GM19395 (cell line): ENCODE results near the gene ARHGEF28.

ENCODE experiments used
- ATAC-seq: cut with Tn5 transposase; IDR thresholded peaks from one replicate; pipeline ENCODE4 v1.9.1; 2021; ENCODE audit warnings: mild to moderate bottlenecking, moderate library complexity; ENCODE audit not compliant: unreplicated experiment

ARHGEF28 gene

GRCh38 chr5:73895471-73895870, 269.5 kb downstream of the ARHGEF28 start:
- ATAC-seq = no peak

DNA sequence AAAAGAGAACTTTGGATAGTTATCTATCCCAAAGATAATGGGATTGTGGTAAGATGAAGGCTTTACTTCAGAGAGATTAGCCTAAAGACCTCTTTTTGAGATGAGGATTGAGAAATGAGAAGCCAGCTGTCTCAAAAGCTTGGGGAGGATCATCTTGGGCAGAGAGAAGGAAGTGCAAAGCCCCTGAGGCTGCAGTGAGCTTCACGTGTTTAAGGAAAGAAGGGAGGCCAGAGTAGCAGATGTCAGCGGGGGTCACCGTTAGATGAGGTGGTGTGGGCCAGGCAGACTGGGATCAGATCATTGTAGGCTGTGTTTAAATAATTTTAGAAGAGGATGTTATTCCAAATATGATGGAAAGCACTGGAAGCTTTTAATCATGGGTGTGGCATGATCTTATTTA, 270.1 kb downstream of the ARHGEF28 start:
- no peak for ATAC-seq

GRCh38 chr5:73896668-73897067, 270.7 kb downstream of the ARHGEF28 start:
- no peak for ATAC-seq

DNA sequence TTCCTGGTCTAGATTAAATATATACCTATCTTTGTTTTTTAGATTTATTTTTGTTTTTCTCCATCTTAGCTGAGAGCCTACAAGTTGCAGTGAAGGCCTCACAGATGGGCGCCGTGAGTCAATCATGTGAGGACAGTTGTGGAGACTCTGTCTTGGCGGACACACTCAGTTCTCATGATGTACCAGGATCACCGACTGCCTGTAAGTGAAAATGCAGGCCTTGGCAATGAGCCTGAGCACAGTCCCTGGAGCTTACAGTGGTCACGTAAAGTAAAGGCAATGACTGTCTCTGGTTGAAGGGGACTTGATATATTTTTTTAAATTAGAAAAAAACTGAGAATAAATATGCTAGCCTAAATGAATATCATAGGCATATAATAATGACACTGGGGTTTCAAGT, 271.9 kb downstream of the ARHGEF28 start:
- ATAC-seq = no peak

DNA sequence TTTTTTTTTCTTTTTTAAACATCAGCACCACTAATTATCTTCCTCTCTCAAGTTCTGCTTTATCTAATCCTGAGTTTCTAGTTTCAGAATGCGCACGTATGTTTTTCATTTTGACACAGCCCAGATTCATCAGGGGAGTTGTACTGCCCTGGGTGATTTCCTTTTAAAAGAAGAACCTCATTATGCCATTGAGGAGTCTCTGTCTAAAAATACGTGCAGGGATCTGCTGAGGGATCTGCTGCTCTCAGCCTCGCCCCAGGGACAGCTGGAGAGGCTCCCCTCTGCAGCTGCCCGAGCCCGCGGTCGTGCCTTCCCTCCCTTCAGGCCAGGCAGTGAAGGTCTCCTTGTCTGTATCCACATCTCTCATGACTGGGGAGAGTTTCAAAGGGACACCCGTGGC, 273.1 kb downstream of the ARHGEF28 start:
- peak; percentile 82 for ATAC-seq

DNA sequence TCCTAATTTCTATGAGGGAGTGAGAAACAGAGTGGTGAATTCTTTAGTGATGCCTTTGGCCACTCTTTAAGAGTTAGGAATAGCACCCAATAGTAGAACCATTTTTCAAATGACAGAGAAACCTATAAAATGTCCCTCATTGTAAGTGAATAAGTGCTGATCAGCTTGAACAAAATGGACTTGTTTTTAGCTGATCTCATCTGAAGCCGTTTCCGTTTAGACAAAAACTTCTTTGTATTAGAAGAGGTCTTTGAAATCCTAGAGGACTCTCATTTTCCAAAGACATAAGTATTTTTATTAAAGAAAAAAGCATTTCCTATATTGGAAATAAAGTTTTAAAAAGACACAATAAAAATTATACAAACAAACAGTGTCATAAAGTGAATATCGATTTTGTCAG, 273.9 kb downstream of the ARHGEF28 start:
- no peak for ATAC-seq

GRCh38 chr5:73900566-73900965, 274.6 kb downstream of the ARHGEF28 start:
- no peak for ATAC-seq

DNA sequence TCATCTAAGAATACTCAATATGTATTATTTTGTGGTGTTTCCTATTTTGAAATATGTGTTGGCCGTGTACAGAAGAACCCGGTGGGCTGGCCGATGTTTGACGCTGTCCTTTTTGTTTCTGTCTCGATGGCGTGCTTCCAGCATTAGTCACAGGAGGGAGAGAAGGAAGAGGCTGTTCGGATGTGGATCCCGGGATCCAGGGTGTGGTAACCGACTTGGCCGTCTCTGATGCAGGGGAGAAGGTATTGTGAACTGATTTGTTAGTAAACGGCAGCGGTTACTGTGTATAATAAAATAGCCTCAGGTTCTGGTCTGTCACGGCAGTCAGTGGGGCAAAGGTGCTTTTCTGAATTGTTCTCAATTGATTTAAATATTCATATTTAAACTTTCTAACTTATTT, 275.0 kb downstream of the ARHGEF28 start:
- no peak for ATAC-seq

- ATAC-seq = no peak
Measured at GRCh38 chr5:73901455-73901854, 275.5 kb downstream of the ARHGEF28 start.

DNA sequence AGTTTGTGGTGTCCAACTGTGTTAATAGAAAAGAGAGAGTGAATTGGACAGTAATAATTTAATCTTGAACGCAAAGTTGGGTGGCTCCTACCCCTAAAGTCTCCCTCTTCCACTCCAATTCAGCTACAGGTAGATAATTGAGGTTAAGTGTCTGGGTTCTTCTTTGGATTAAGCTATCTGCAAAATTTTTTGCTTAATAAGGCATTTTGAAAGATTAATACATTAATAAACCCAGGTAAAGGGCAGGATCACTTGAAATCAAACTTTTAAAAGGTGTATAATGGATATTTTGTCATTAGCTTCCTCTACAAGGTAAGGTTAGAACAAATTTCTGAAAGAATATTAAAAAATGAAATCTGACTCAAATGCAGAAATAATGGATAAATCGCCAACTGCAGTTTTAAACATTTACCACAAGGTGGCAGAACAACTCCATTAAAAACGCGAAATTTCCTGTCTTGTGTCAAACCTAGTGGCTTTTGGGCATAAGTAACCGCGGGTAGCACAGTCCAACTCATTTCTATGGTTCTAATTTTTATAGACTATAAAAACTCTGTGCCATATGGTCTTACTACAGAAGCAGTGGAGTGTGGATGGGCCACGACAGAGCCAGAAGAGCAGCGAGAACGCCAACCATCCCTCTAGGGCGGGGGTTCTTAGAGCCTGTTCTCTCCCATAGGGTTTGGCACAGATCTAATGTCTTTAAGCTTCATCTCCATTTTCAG, 276.5 kb downstream of the ARHGEF28 start:
- ATAC-seq = no peak

DNA sequence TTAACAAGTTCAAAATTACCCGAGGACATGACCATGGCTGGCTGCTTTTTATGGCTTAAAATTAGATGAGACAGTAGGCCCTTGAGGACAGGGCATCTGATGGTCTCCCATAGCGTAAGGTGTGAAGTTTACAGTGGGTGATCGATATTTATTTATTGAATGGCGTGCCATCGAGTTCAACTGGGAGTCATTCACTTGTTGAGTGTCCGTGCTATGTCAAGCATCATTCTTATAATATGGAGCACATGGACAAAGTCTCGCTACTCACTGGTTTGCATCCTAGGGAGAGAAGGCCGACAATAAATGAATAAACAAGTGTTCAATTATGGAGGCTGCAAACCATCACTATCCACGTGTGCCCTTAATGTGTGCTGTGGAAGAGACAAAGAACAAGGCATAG, 277.2 kb downstream of the ARHGEF28 start:
- ATAC-seq = no peak

GRCh38 chr5:73906277-73906676, 280.3 kb downstream of the ARHGEF28 start:
- ATAC-seq = no peak

- no peak for ATAC-seq
Measured at GRCh38 chr5:73907164-73907563, 281.2 kb downstream of the ARHGEF28 start.

- no peak for ATAC-seq
Measured at GRCh38 chr5:73908395-73908794, 282.4 kb downstream of the ARHGEF28 start.

GRCh38 chr5:73908846-73909245, 282.9 kb downstream of the ARHGEF28 start:
- no peak for ATAC-seq

DNA sequence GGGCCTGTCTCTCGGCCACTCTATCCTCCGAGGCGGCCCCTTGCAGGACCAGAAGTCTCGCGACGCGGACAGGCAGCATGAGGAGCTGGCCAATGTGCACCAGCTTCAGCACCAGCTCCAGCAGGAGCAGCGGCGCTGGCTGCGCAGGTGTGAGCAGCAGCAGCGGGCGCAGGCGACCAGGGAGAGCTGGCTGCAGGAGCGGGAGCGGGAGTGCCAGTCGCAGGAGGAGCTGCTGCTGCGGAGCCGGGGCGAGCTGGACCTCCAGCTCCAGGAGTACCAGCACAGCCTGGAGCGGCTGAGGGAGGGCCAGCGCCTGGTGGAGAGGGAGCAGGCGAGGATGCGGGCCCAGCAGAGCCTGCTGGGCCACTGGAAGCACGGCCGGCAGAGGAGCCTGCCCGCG, 283.5 kb downstream of the ARHGEF28 start:
- ATAC-seq = no peak

- no peak for ATAC-seq
Measured at GRCh38 chr5:73911761-73912393, 285.9 kb downstream of the ARHGEF28 start.

DNA sequence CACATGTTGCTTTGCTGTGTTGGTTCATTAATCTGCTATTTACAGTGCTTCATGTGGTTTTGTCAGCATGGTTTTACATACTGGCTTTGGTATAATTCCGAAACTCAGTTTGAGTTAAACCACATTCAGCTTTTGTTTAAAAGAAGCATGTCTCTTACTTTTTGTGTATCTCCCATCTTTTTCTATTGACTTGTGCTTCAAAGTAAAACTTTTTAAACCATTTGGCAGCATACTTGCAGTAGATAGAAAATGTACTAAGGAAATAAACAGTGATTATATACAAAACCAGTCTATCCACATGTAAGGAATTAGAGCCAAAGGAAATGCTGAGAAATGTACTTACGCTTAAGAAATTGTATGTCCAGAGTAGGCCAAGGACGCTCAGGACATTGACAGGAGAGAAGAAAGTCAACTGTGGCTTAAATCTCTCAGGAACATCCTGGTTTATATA, 286.9 kb downstream of the ARHGEF28 start:
- no peak for ATAC-seq

GRCh38 chr5:73913971-73914370, 288.0 kb downstream of the ARHGEF28 start:
- no peak for ATAC-seq

GRCh38 chr5:73915345-73915744, 289.3 kb downstream of the ARHGEF28 start:
- no peak for ATAC-seq

GRCh38 chr5:73917433-73917832, 291.4 kb downstream of the ARHGEF28 start:
- ATAC-seq = no peak

DNA sequence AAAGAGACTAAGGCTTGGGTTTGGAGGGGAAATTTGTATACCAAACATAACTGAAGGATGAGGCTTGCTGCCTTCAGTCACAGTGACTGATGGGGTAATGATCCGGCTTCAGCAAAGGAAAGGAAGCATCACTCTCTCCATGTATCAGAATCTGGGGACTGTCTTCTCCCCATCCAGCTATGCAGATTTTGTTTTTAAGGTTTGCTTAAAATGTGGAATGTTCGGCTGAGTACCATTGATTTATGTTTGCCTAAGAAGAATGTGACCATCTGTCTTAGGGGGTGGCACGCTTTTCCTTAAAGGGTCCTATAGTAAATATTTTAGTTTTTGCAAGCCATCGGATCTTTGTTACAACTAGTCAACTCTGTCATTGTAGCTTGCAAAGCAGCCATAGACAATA, 291.9 kb downstream of the ARHGEF28 start:
- no peak for ATAC-seq

DNA sequence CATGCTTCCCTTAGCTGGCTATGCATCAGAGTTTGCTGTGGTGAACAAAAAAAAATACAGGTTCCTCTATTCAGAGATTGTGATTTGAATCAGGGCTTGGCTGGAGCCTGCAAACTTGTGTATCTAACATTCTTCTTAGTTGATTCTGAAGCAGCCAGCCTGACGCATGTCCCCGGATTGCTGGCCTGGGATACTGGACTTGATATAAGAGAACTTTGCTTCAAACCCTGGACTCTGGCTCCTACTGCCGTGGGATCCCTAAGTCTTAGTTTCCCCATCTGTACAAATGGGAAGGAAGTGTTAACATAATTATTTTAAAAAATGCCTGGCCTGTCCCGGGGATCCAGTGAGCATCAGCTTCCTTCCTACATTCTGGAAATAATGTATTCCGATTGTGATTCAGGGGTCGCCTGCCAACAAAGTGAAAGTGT, 292.8 kb downstream of the ARHGEF28 start:
- ATAC-seq = no peak
